WTC11 (cell line): ENCODE results near the gene POMT1.

Experiments
- CBFB ChIP-seq: sonication (generic); formaldehyde crosslinking; IDR thresholded peaks from 2 replicates; pipeline ENCODE4 v1.8.1; 2022; ENCODE audit warnings: mild to moderate bottlenecking, low read depth, missing genetic modification reagents
- ESRRA ChIP-seq: sonication (generic); formaldehyde crosslinking; IDR thresholded peaks from 2 replicates; pipeline ENCODE4 v1.8.1; 2022; ENCODE audit warnings: mild to moderate bottlenecking, missing genetic modification reagents, borderline replicate concordance
- GABPB1 ChIP-seq: sonication (generic); formaldehyde crosslinking; IDR thresholded peaks from 2 replicates; pipeline ENCODE4 v1.8.1; 2023; ENCODE audit warnings: mild to moderate bottlenecking, missing genetic modification reagents
- MAX ChIP-seq: sonication (generic); formaldehyde crosslinking; IDR thresholded peaks from 2 replicates; pipeline ENCODE4 v1.8.0; 2022; ENCODE audit warnings: mild to moderate bottlenecking, missing genetic modification reagents
- MXD4 ChIP-seq: fragments of 250-450 bp; sonication (Bioruptor Pico); IDR thresholded peaks from 2 replicates; pipeline ENCODE4 v1.8.0; 2021; ENCODE audit warnings: mild to moderate bottlenecking, moderate library complexity, borderline replicate concordance
- MYBL2 ChIP-seq: sonication (generic); formaldehyde crosslinking; IDR thresholded peaks from 2 replicates; pipeline ENCODE4 v1.8.1; 2023; ENCODE audit warnings: mild to moderate bottlenecking, moderate library complexity, missing genetic modification reagents
- SP1 ChIP-seq: sonication (generic); formaldehyde crosslinking; conservative IDR thresholded peaks from 2 replicates; pipeline ENCODE4 v1.8.1; 2022; ENCODE audit warnings: missing genetic modification reagents
- ZBTB43 ChIP-seq: sonication (generic); formaldehyde crosslinking; IDR thresholded peaks from 2 replicates; pipeline ENCODE4 v1.8.1; 2023; ENCODE audit warnings: mild to moderate bottlenecking, missing genetic modification reagents
- ZNF317 ChIP-seq: sonication (generic); formaldehyde crosslinking; IDR thresholded peaks from 2 replicates; pipeline ENCODE4 v1.8.1; 2023; ENCODE audit warnings: low read depth, mild to moderate bottlenecking, moderate library complexity, missing genetic modification reagents, borderline replicate concordance
- TF ChIP-seq, protein P1 (sequence below): fragments of 200-600 bp; IDR thresholded peaks from 2 replicates; pipeline ENCODE4 v1.8.0; 2022; ENCODE audit warnings: antibody characterized with exemption
- TF ChIP-seq, protein P2 (sequence below): sonication (generic); formaldehyde crosslinking; conservative IDR thresholded peaks from 2 replicates; pipeline ENCODE4 v1.8.1; 2022; ENCODE audit warnings: mild to moderate bottlenecking, missing genetic modification reagents
- TF ChIP-seq, protein P3 (sequence below): sonication (generic); formaldehyde crosslinking; IDR thresholded peaks from 2 replicates; pipeline ENCODE4 v1.8.0; 2023; ENCODE audit warnings: missing genetic modification reagents, mild to moderate bottlenecking, borderline replicate concordance

GRCh38 chr9:131490514-131490913, 12.2 kb upstream of the POMT1 start:
- TF ChIP-seq, protein P1, sequence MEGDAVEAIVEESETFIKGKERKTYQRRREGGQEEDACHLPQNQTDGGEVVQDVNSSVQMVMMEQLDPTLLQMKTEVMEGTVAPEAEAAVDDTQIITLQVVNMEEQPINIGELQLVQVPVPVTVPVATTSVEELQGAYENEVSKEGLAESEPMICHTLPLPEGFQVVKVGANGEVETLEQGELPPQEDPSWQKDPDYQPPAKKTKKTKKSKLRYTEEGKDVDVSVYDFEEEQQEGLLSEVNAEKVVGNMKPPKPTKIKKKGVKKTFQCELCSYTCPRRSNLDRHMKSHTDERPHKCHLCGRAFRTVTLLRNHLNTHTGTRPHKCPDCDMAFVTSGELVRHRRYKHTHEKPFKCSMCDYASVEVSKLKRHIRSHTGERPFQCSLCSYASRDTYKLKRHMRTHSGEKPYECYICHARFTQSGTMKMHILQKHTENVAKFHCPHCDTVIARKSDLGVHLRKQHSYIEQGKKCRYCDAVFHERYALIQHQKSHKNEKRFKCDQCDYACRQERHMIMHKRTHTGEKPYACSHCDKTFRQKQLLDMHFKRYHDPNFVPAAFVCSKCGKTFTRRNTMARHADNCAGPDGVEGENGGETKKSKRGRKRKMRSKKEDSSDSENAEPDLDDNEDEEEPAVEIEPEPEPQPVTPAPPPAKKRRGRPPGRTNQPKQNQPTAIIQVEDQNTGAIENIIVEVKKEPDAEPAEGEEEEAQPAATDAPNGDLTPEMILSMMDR: no peak
- TF ChIP-seq SP1 (CRISPR knock-in tag) (no peak), GABPB1 (CRISPR knock-in tag) (no peak), CBFB (CRISPR knock-in tag) (no peak), ZNF317 (no peak), MAX (no peak), ESRRA (CRISPR knock-in tag) (no peak), MXD4 (CRISPR knock-in tag) (no peak), MYBL2 (CRISPR knock-in tag) (no peak), ZBTB43 (CRISPR knock-in tag) (no peak)
- TF ChIP-seq, protein P2, sequence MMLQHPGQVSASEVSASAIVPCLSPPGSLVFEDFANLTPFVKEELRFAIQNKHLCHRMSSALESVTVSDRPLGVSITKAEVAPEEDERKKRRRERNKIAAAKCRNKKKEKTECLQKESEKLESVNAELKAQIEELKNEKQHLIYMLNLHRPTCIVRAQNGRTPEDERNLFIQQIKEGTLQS (CRISPR knock-in tag): no peak
- TF ChIP-seq, protein P3, sequence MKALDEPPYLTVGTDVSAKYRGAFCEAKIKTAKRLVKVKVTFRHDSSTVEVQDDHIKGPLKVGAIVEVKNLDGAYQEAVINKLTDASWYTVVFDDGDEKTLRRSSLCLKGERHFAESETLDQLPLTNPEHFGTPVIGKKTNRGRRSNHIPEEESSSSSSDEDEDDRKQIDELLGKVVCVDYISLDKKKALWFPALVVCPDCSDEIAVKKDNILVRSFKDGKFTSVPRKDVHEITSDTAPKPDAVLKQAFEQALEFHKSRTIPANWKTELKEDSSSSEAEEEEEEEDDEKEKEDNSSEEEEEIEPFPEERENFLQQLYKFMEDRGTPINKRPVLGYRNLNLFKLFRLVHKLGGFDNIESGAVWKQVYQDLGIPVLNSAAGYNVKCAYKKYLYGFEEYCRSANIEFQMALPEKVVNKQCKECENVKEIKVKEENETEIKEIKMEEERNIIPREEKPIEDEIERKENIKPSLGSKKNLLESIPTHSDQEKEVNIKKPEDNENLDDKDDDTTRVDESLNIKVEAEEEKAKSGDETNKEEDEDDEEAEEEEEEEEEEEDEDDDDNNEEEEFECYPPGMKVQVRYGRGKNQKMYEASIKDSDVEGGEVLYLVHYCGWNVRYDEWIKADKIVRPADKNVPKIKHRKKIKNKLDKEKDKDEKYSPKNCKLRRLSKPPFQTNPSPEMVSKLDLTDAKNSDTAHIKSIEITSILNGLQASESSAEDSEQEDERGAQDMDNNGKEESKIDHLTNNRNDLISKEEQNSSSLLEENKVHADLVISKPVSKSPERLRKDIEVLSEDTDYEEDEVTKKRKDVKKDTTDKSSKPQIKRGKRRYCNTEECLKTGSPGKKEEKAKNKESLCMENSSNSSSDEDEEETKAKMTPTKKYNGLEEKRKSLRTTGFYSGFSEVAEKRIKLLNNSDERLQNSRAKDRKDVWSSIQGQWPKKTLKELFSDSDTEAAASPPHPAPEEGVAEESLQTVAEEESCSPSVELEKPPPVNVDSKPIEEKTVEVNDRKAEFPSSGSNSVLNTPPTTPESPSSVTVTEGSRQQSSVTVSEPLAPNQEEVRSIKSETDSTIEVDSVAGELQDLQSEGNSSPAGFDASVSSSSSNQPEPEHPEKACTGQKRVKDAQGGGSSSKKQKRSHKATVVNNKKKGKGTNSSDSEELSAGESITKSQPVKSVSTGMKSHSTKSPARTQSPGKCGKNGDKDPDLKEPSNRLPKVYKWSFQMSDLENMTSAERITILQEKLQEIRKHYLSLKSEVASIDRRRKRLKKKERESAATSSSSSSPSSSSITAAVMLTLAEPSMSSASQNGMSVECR (CRISPR knock-in tag): no peak
